ENCODE data around the gene RAB5IF.
"Not testable (repeated sequence)": the region's sequence is repeated elsewhere in the genome, so short reads cannot be mapped to it uniquely, and the experiment has no call there.

Gene RAB5IF

GRCh38 chr20:36631646-36632045, 26.1 kb downstream of the RAB5IF start:
- DNase-seq: no peak

GRCh38 chr20:36632147-36632486, 26.5 kb downstream of the RAB5IF start:
- DNase-seq: no peak

GRCh38 chr20:36632487-36633284, 27.1 kb downstream of the RAB5IF start:
- no peak for DNase-seq

- DNase-seq: no peak
These were observed 27.8 kb downstream of the RAB5IF start for GRCh38 chr20:36633285-36633772.

GRCh38 chr20:36634342-36634741, 28.8 kb downstream of the RAB5IF start:
- DNase-seq: no peak

GRCh38 chr20:36638876-36639400, 33.4 kb downstream of the RAB5IF start:
- DNase-seq: not testable (repeated sequence)

GRCh38 chr20:36641506-36641843, 35.9 kb downstream of the RAB5IF start:
- no peak for DNase-seq

GRCh38 chr20:36642136-36642535, 36.6 kb downstream of the RAB5IF start:
- DNase-seq: no peak

- peak; percentile 53 for DNase-seq
These were observed 38.6 kb downstream of the RAB5IF start for GRCh38 chr20:36644032-36644705.

- DNase-seq: peak; percentile 32
These were observed 39.1 kb downstream of the RAB5IF start for GRCh38 chr20:36644706-36645095.

GRCh38 chr20:36645353-36645752, 39.8 kb downstream of the RAB5IF start:
- DNase-seq: no peak

GRCh38 chr20:36645998-36646397, 40.4 kb downstream of the RAB5IF start, which contains the start of gene SLA2:
TSS of gene SLA2 (minus strand) at chr20:36646196. CDS start at chr20:36641335, 4,861 bp downstream.
- DNase-seq: peak; percentile 56

GRCh38 chr20:36646678-36647077, 41.1 kb downstream of the RAB5IF start:
- DNase-seq: no peak

- DNase-seq: no peak
These were observed 41.9 kb downstream of the RAB5IF start for GRCh38 chr20:36647196-36648121.

- no peak for DNase-seq
These were observed 47.9 kb downstream of the RAB5IF start for GRCh38 chr20:36653456-36653855.

GRCh38 chr20:36654506-36654905, 48.9 kb downstream of the RAB5IF start:
- no peak for DNase-seq

- no peak for DNase-seq
These were observed 49.4 kb downstream of the RAB5IF start for GRCh38 chr20:36655004-36655403.

GRCh38 chr20:36656733-36657132, 51.2 kb downstream of the RAB5IF start:
- DNase-seq: no peak

GRCh38 chr20:36658300-36658699, 52.7 kb downstream of the RAB5IF start:
- no peak for DNase-seq
